ENCODE measurements around the gene ENOX1. TPM values are rescaled to one million over a fixed set of nuclear protein-coding genes. Genes with fewer than 3 reads are reported as not detected.

The ENOX1 gene
- polyA plus RNA-seq, 6 donors from 2014 or later = not detected

DNA sequence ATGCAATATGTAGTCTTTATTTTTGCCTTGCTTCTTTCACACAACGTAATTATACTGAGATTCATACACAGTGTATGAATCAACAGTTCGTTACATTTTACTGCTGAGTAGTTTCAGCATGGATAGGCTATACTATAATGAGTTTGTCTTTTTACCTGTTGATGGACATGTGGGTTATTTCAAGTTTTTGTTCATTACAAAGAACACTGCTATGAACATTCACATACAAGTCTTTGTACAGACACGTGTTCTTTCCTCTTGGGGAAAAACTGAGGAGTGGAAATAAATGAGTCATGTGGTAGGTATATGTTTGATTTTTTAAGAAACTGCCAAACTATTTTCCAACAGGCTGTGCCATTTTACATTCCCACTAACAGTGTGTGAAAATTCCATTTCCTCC, 35.1 kb downstream of the ENOX1 start:
- Mint-ChIP-seq H3K27ac (no peak overlapping the region), H3K27me3 (peaks cover 0 to 12% (median 0%) of the 10 kb centered on the region in 3 donors), H3K36me3 (no peaks in the 10 kb centered on the region), H3K4me3 (no peak overlapping the region), H3K4me1 (no peaks in the 10 kb centered on the region), H3K9me3 (peaks cover 0 to 2% (median 0%) of the 10 kb centered on the region in 7 donors)
- DNase-seq = no peak
- no peak for ATAC-seq (ENCODE audit: low read depth in 2 of 2)

DNA sequence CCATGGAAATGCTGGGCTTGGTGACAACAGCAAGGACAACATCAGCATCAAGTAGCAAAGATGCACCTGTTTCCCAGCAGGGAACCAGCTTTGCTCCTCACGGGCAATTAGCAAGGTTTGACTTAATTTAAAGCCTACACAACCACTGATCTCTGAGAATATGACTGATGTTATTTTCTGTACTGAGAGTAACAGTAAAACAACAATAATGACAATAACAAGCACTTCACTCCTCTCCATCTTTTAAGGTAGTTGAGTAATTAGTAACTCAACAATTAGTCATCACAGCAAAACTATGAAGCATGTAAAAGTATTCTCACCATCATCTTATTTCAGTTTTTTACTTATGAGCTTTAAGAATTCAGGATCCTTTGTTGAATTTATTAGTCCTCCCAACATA, 37.3 kb downstream of the ENOX1 start:
- ATAC-seq (ENCODE audit: low read depth in 2 of 2) (no peak), DNase-seq (no peak)
- Mint-ChIP-seq H3K4me3 (no peak overlapping the region), H3K9me3 (peaks cover 0 to 6% (median 3%) of the 10 kb centered on the region in 7 donors), H3K27ac (no peak overlapping the region), H3K27me3 (peaks cover 5 to 7% (median 6%) of the 10 kb centered on the region in 3 donors), H3K36me3 (no peaks in the 10 kb centered on the region), H3K4me1 (no peaks in the 10 kb centered on the region)

DNA sequence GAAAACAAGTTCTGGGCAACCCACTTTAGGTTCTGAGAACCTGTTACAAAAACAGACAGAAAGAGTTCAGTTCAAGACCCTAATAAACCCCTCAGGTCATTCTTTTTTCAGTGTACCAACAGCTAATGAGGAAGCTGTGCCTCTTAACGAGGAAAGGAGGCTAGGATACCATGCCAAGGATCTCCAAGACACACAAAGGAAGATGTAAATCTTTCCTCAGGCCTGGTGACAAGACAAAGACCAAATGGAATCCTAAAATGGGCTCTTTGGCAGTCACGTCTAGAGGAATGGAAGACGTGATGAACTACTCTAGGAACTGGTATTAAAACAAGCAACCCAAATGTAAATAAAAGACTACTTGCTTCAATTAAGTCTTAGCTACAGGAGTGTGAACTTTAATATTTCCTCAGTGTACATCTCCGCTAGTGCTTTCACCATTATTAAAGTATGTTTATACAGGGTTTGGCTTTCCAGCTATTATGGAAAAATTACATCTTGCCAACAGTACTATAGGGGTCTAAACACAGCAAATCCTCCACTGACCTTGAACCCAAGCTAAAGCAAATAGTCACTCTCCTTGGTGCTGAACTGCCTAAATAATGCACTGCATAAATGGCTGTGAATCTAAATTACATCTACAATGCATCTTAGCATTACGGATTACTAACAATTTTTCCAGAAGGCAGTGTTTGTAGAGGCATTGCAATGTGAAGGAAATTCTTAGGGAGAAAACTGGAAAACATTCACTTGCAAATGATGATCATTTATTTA, 42.3 kb downstream of the ENOX1 start:
- ATAC-seq (ENCODE audit: low read depth in 2 of 2) (no peak), DNase-seq (no peak)
- Mint-ChIP-seq H3K4me3 (no peak overlapping the region), H3K4me1 (no peaks in the 10 kb centered on the region), H3K36me3 (no peaks in the 10 kb centered on the region), H3K27ac (no peak overlapping the region), H3K9me3 (peaks cover 0 to 6% (median 3%) of the 10 kb centered on the region in 7 donors), H3K27me3 (peaks cover 10 to 27% (median 17%) of the 10 kb centered on the region in 3 donors)

DNA sequence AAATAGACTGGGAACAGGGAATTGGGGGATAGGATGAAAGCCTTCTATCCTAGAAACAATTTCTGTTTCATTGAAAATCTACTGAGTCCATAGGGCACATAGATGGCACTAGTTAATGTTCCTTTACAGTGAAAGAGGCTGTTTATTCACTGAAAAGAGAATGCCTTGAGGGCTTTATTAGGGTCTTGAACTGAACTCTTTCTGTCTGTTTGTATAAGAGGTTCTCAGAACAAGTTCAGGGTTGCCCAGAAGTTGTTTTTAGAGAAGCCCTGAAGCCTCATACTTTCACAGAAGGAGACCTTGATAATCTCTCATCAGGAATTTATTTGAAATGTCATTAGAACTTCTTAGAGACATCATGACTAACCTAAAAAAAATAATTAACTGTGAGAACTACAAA, 43.9 kb downstream of the ENOX1 start:
- Mint-ChIP-seq H3K36me3 (no peaks in the 10 kb centered on the region), H3K4me1 (no peaks in the 10 kb centered on the region), H3K27me3 (peaks cover 10 to 27% (median 17%) of the 10 kb centered on the region in 3 donors), H3K27ac (no peak overlapping the region), H3K4me3 (no peak overlapping the region), H3K9me3 (peaks cover 0 to 6% (median 3%) of the 10 kb centered on the region in 7 donors)
- no peak for ATAC-seq (ENCODE audit: low read depth in 2 of 2)
- no peak for DNase-seq

DNA sequence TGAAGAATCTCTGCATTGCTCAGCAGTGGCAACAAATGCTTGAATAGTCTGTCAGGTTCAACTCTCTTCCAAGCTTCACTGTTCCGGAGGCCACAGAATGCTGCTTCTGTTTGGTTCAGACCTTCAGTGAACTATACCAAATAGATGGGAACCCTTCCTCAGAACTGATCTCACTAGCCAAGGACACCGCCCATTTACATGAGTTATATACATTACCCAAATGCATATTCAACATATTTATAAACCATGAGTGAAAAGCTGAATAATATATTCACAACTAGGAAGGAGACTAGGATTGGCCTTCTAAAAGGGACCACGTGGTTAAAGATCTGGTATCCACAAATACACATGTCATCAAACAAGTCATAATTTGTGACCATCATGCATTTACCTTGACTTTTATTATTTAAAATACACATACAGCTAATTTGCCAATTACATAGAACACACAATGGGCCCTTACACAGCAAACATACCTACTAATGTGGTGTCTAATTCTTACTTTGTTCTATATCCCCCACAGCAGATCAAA, 49.3 kb downstream of the ENOX1 start:
- peaks cover under 1 to 7% (median 5%) of the 10 kb centered on the region in 3 donors for H3K27me3 Mint-ChIP-seq
- H3K4me3 Mint-ChIP-seq = no peak overlapping the region
- H3K27ac Mint-ChIP-seq = no peak overlapping the region
- no peaks in the 10 kb centered on the region for H3K4me1 Mint-ChIP-seq
- ATAC-seq (ENCODE audit: low read depth in 2 of 2) = no peak
- H3K9me3 Mint-ChIP-seq = no peaks in the 10 kb centered on the region
- H3K36me3 Mint-ChIP-seq = no peaks in the 10 kb centered on the region
- no peak for DNase-seq

- H3K4me1 Mint-ChIP-seq = no peaks in the 10 kb centered on the region
- no peak for DNase-seq
- peaks cover 13 to 16% (median 14%) of the 10 kb centered on the region in 3 donors for H3K27me3 Mint-ChIP-seq
- no peaks in the 10 kb centered on the region for H3K9me3 Mint-ChIP-seq
- ATAC-seq (ENCODE audit: low read depth in 2 of 2) = no peak
- no peak overlapping the region for H3K27ac Mint-ChIP-seq
- H3K4me3 Mint-ChIP-seq = no peak overlapping the region
- H3K36me3 Mint-ChIP-seq = no peaks in the 10 kb centered on the region
These were observed 54.0 kb downstream of the ENOX1 start for GRCh38 chr13:43732726-43733125.

DNA sequence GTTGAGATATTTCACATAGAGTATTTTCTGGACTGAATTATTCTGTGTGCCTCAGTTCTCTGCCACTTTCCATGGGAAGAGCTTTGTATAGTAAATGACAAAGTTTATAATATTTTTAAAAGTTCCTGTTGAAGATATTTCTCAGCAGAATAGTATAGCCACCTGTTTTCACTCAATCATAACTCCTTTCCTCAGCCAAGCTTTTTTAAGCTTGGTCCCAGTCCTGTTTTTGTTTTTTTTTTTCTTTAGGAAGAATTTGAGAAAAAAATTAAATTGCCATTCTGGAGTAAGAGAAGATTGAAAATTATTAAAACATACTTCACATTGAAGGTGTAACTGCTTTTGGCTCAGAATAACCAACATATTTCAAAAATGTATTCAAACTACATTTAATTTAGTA, 55.5 kb downstream of the ENOX1 start:
- no peak for ATAC-seq (ENCODE audit: low read depth in 2 of 2)
- peaks cover 13 to 16% (median 14%) of the 10 kb centered on the region in 3 donors for H3K27me3 Mint-ChIP-seq
- no peak overlapping the region for H3K4me3 Mint-ChIP-seq
- DNase-seq = no peak
- no peak overlapping the region for H3K27ac Mint-ChIP-seq
- H3K4me1 Mint-ChIP-seq = no peaks in the 10 kb centered on the region
- H3K36me3 Mint-ChIP-seq = no peaks in the 10 kb centered on the region
- no peaks in the 10 kb centered on the region for H3K9me3 Mint-ChIP-seq

GRCh38 chr13:43730642-43731041, 56.1 kb downstream of the ENOX1 start:
- no peak overlapping the region for H3K27ac Mint-ChIP-seq
- H3K27me3 Mint-ChIP-seq = peaks cover 13 to 16% (median 14%) of the 10 kb centered on the region in 3 donors
- H3K4me3 Mint-ChIP-seq = no peak overlapping the region
- H3K9me3 Mint-ChIP-seq = no peaks in the 10 kb centered on the region
- DNase-seq (no peak), ATAC-seq (ENCODE audit: low read depth in 2 of 2) (no peak)
- H3K4me1 Mint-ChIP-seq = no peaks in the 10 kb centered on the region
- H3K36me3 Mint-ChIP-seq = no peaks in the 10 kb centered on the region

- no peak overlapping the region for H3K27ac Mint-ChIP-seq
- peaks cover 13 to 16% (median 14%) of the 10 kb centered on the region in 3 donors for H3K27me3 Mint-ChIP-seq
- H3K4me3 Mint-ChIP-seq = no peak overlapping the region
- H3K4me1 Mint-ChIP-seq = no peaks in the 10 kb centered on the region
- no peaks in the 10 kb centered on the region for H3K36me3 Mint-ChIP-seq
- no peak for ATAC-seq (ENCODE audit: low read depth in 2 of 2)
- no peak for DNase-seq
- no peaks in the 10 kb centered on the region for H3K9me3 Mint-ChIP-seq
These were observed 58.4 kb downstream of the ENOX1 start for GRCh38 chr13:43728421-43728820.

- no peaks in the 10 kb centered on the region for H3K36me3 Mint-ChIP-seq
- ATAC-seq (ENCODE audit: low read depth in 2 of 2) (no peak), DNase-seq (no peak)
- peaks cover 13 to 16% (median 14%) of the 10 kb centered on the region in 3 donors for H3K27me3 Mint-ChIP-seq
- H3K4me3 Mint-ChIP-seq = no peak overlapping the region
- no peak overlapping the region for H3K27ac Mint-ChIP-seq
- no peaks in the 10 kb centered on the region for H3K9me3 Mint-ChIP-seq
- no peaks in the 10 kb centered on the region for H3K4me1 Mint-ChIP-seq
These were observed 58.9 kb downstream of the ENOX1 start for GRCh38 chr13:43727856-43728255.

- no peaks in the 10 kb centered on the region for H3K36me3 Mint-ChIP-seq
- no peak for DNase-seq
- no peaks in the 10 kb centered on the region for H3K9me3 Mint-ChIP-seq
- no peak overlapping the region for H3K4me3 Mint-ChIP-seq
- H3K27me3 Mint-ChIP-seq = peaks cover 7 to 13% (median 10%) of the 10 kb centered on the region in 3 donors
- H3K4me1 Mint-ChIP-seq = no peaks in the 10 kb centered on the region
- no peak overlapping the region for H3K27ac Mint-ChIP-seq
- ATAC-seq (ENCODE audit: low read depth in 2 of 2) = no peak
These were observed 61.3 kb downstream of the ENOX1 start for GRCh38 chr13:43725460-43725859.

DNA sequence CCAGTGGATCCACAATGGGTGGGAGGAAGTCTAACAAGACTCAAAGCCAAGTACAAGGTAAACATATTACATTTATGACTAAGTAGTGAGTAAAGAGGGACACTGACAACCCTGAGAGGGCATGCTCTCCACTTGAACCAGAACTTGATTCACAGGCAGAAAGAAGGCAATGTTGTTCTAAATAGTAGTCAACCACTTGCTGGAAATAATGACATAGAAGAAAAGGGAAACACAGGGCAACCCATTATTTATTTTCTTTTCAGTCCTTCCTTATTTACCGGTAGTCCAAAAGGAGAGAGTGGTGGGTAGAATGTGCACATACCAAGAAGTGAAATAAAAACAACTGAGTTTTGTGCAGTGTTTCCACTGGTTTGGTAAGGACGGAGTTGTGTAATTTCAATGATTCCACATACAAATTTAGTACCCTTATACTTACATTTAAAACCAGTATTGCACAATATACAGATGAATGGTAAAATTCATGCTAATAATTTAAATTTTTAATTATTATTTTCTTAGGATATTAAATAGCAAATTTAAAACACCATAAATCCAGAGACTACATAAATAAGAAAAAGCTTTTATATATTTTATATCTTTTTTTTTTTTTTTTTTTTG, 65.9 kb downstream of the ENOX1 start:
- DNase-seq (no peak), ATAC-seq (ENCODE audit: low read depth in 2 of 2) (no peak)
- Mint-ChIP-seq H3K27ac (no peak overlapping the region), H3K36me3 (no peaks in the 10 kb centered on the region), H3K9me3 (peaks cover 0 to 4% (median 0%) of the 10 kb centered on the region in 7 donors), H3K27me3 (peaks cover 0 to 19% (median 0%) of the 10 kb centered on the region in 3 donors), H3K4me1 (no peaks in the 10 kb centered on the region), H3K4me3 (no peak overlapping the region)

DNA sequence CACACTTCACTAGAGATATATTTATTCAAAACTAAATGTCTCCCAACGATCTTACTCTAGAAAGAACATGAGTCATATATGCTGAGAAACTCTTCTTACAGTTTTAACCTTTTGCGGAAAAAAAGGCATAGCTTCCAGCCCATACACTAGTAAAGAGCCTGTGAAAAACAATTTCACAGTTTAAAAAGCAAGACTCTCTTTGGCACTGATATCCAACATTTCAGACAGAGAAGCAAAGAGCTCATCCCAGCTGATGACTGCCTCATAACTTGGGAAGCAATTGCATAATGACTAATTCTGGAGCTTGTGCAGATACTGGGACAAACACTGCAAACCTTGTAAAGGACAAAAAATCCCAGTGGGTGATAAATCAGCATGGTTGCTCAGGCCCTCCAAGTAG, 88.0 kb downstream of the ENOX1 start:
- H3K4me1 Mint-ChIP-seq = no peaks in the 10 kb centered on the region
- ATAC-seq (ENCODE audit: low read depth in 2 of 2) = no peak
- H3K9me3 Mint-ChIP-seq = no peaks in the 10 kb centered on the region
- H3K27me3 Mint-ChIP-seq = peaks cover 0 to 22% (median 7%) of the 10 kb centered on the region in 3 donors
- H3K4me3 Mint-ChIP-seq = no peak overlapping the region
- no peak overlapping the region for H3K27ac Mint-ChIP-seq
- no peak for DNase-seq
- no peaks in the 10 kb centered on the region for H3K36me3 Mint-ChIP-seq

DNA sequence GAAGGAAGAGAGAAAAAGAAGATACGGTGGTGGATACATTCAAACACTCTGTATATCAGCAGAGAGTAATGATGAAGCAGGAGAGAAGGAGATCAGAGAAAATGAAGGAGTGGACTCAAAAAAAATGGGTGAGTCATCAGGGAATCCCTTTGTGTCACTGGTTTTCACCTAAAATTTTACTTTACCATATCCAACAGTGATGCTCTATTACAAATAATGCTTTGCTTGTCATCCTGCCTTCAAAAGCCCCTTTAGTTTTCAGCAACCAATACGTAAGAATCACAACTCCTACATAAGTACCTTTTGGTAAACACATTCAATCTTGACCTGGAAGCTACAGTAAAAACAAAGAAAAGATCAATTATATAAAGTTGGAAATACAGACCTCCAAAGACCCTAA, 88.8 kb downstream of the ENOX1 start:
- Mint-ChIP-seq H3K9me3 (no peaks in the 10 kb centered on the region), H3K4me1 (no peaks in the 10 kb centered on the region), H3K36me3 (no peaks in the 10 kb centered on the region), H3K27ac (peak overlapping the region in 1 of 6 donors; percentile 44), H3K27me3 (peaks cover 0 to 22% (median 7%) of the 10 kb centered on the region in 3 donors), H3K4me3 (no peak overlapping the region)
- ATAC-seq (ENCODE audit: low read depth in 2 of 2) (no peak), DNase-seq (no peak)
